GM18858 (cell line): ENCODE measurements around the gene CBX6.

Experiments
- ATAC-seq: cut with Tn5 transposase; IDR thresholded peaks from one replicate; pipeline ENCODE4 v1.9.1; 2021; ENCODE audit not compliant: unreplicated experiment

The CBX6 gene

GRCh38 chr22:38823076-38823475, 48.9 kb downstream of the CBX6 start:
- ATAC-seq = no peak

DNA sequence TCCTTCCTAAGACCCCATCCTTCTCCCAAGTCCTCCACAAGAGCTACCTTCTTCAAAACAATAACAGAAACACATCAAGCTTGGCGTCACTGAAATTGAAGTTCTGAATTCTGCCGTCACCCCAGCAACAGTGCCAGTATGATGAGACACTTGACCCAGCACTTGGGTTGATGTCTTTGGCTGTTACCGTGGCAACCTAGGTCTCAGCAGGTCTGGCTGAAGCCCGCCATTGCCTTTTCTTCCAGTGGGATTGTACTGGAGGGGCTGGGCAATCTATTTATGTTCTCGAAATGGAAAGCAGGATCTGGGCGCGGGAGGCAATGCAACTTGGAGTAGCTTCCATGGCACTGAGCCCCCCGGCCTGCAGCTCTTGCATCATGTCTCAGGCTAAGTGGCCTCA, 52.0 kb downstream of the CBX6 start:
- no peak for ATAC-seq

GRCh38 chr22:38819387-38819940, 52.6 kb downstream of the CBX6 start:
- ATAC-seq = no peak

GRCh38 chr22:38817196-38817595, 54.8 kb downstream of the CBX6 start:
- ATAC-seq = no peak

GRCh38 chr22:38815842-38816241, 56.2 kb downstream of the CBX6 start:
- no peak for ATAC-seq
